RWPE1 (cell line): ENCODE results near the gene EPAS1.

ENCODE experiments used
- CTCF ChIA-PET: fragments of 350-600 bp; sonication (Branson Sonifier 250); formaldehyde crosslinking; extraction: SDS; loops from one replicate; lab custom pipeline; 2021; lab: Yijun Ruan, JAX
- POLR2A ChIA-PET: fragments of 400-600 bp; formaldehyde crosslinking; extraction: SDS; loops from one replicate; lab custom pipeline; 2020; ENCODE audit warnings: antibody characterized with exemption; ENCODE audit not compliant: low non-redundant PET; lab: Yijun Ruan, JAX
- DNase-seq: peaks from one replicate; pipeline ENCODE4 v3.0.0; 2012; ENCODE audit warnings: low spot score
- H3K27ac ChIP-seq: fragments of 450-650 bp; 2 replicates; pipeline ENCODE4 v1.5.1; 2017
- TF ChIP-seq, protein P1 (sequence below): fragments of 450-650 bp; conservative IDR thresholded peaks from 2 replicates; pipeline ENCODE4 v1.5.1; 2017; ENCODE audit warnings: low read depth, mild to moderate bottlenecking

Gene EPAS1

DNA sequence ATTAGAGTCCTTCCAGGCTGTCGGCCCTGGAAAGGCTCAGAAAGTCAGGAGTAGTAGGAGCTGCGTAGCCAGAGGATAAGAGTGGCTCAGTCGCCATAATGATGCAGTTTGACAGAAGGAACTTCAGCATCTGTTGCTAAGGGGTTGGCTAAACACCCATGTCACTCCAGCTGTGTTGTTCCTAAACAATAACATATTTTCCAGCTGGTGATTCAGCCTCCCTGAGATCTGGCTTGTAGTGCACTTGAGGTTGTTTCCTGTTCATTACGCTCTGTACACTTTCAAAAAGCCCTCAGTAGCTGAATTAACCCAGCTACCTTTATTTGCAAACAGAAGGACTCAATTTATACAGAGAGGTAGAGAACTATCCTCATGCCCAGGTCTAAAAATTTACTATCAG lies 39.7 kb upstream of the EPAS1 start:
- DNase-seq: no peak
- TF ChIP-seq, protein P1, sequence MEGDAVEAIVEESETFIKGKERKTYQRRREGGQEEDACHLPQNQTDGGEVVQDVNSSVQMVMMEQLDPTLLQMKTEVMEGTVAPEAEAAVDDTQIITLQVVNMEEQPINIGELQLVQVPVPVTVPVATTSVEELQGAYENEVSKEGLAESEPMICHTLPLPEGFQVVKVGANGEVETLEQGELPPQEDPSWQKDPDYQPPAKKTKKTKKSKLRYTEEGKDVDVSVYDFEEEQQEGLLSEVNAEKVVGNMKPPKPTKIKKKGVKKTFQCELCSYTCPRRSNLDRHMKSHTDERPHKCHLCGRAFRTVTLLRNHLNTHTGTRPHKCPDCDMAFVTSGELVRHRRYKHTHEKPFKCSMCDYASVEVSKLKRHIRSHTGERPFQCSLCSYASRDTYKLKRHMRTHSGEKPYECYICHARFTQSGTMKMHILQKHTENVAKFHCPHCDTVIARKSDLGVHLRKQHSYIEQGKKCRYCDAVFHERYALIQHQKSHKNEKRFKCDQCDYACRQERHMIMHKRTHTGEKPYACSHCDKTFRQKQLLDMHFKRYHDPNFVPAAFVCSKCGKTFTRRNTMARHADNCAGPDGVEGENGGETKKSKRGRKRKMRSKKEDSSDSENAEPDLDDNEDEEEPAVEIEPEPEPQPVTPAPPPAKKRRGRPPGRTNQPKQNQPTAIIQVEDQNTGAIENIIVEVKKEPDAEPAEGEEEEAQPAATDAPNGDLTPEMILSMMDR: no peak
- no peak overlapping the region for H3K27ac ChIP-seq
- ChIA-PET POLR2A (no interaction called here), CTCF (interaction anchor here (0.6 kb wide), 1 partner anchor 199 kb away, joined by 4 read pairs; no protein-coding TSS in a partner anchor)

DNA sequence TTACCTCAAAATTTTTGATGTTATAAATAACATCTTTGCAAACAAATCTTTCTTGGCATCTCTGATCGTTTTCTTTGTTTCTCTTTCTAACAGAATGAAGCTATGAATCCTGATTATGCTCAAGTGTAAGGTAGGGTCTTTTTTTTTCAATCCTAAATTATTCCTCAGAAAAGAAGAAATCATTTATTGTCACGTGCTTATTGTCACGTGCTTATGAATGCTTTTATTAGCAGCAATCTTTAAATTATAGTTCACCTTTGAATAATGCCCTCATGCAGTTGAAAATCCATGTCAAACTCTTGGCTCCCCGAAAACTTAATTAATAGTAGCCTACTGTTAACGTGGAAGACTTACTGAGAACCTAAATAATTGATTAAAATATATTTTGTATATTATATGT lies 39.2 kb upstream of the EPAS1 start:
- ChIA-PET CTCF (no interaction called here), POLR2A (no interaction called here)
- H3K27ac ChIP-seq: no peak overlapping the region
- TF ChIP-seq, protein P1: no peak
- DNase-seq: no peak

DNA sequence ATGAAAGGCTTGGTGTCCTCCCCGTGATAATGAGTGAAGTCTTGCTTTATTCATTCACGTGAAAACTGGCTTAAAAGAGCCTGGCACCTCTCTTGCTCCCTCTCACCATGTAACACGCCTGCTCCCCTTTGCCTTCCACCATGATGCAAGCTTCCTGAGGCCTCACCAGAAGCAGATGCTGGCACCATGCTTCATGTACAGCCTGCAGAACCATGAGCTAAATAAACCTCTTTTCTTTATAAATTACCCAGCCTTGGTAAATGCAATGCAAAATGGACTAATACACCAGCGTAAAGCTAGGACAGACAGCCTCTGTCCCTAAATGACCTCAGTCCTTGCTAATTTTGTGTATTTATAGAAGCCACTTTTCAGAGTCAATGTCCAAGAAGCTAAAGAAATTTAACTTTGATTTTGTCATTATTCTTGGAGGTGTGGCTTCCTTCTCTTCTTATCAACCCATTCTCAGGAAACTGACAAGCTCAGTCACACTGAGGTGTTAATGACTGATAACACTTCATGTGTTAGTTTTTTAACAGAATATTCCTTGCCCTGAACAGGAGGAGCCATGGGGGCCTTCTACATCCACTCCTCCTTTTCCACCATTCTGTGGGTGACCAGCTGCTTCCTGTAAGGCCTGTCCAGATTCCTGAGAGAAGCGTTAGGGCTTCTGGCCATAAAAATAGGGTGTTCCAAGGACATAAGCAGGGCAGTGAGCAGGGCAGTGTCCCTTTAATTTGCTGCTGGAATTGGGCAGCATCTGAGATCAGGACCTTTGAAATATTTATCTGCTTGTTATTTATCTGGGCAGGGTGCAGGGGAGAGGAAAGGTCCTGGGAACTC lies 38.0 kb upstream of the EPAS1 start:
- CTCF ChIA-PET: interaction anchor here (0.6 kb wide), 1 partner anchor 38 kb away, joined by 4 read pairs; the partner anchor contains the start of gene EPAS1
- no peak overlapping the region for H3K27ac ChIP-seq
- TF ChIP-seq, protein P1: no peak
- DNase-seq: no peak
- POLR2A ChIA-PET: no interaction called here

DNA sequence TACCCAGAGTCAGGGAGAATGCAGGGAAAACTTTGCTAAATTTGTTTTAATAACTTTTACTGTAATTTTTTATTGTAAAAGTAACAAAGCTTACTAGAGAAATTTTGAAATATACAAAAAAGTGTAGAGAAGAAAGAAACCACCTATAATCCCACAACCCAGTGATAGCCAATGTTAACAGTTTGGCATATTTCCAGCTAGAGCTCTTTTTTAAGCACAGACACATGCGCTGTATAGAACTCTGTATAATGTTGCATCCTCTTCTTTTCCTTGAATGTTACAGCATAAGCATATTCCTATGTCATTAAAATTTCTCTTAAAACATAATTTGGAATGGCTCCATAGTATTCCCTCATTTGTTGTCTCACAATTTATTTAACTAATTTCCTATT lies 37.4 kb upstream of the EPAS1 start:
- no peak overlapping the region for H3K27ac ChIP-seq
- ChIA-PET POLR2A (no interaction called here), CTCF (no interaction called here)
- TF ChIP-seq, protein P1: no peak
- no peak for DNase-seq

DNA sequence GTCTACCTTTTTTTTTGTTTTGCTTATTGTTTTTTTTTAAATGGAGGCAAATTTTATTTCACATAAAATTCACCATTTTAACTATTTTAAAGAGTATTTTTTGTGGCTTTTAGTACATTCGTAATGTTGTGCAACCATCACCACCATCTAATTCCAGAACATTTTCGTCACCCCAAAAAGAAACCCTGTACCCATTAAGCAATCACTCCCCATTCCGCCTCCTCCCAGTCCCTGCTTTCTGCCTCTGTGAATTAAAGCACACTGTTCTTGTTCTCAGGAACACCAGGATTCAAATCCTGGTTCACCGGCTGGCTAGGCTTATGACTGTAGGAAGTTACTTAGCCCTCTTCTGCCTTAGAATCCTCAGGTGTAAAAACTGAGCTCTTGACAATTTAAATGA lies 36.9 kb upstream of the EPAS1 start:
- ChIA-PET POLR2A (no interaction called here), CTCF (no interaction called here)
- TF ChIP-seq, protein P1: no peak
- H3K27ac ChIP-seq: no peak overlapping the region
- DNase-seq: no peak

DNA sequence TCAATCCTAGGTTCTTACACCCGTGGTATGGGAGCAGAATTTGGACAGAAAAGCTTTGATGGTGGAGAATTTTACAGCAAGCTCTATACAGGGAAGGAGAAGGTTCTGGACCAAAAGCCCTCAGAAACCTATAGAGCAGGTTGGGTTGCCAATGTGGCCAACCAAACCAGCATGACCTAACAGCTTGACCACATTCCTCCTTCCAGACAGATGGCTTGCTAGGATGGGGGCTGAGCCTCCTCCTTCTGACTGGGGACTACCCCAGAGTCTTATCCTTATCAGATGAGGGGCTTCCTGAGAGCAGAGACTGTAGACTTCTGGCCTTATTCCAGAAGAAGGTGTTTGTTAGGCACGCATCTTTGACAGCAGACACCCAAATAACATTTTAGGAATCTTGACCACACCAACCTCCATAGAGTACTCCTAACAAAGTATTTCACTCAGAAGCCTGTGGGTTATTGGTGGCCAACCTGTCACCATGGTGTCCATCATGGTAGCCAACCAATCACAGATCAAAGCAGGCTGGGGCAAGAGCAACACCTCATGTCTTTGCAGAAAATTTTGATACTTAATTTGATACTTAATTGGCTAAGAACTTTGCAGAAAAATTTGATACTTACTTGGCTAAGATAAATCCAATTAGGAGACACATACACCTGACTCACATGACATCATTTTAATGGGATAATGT lies 34.8 kb upstream of the EPAS1 start:
- H3K27ac ChIP-seq: no peak overlapping the region
- DNase-seq: no peak
- TF ChIP-seq, protein P1: no peak
- ChIA-PET POLR2A (no interaction called here), CTCF (no interaction called here)
